Stimulated activated CD8-positive, alpha-beta memory T cell treated with anti-CD3 and anti-CD28 coated beads, Interleukin-4, amount 100 ng/mL, for 1 hour (primary cell): Measurements from ENCODE around the gene CAT.
A peak's percentile ranks its signal among the peaks of the same experiment; 100 is the strongest.
"Not testable (repeated sequence)": the region's sequence is repeated elsewhere in the genome, so short reads cannot be mapped to it uniquely, and the experiment has no call there.

Source experiments
- DNase-seq, 2 donors: peaks; one replicate each; pipeline ENCODE4 v3.0.0-alpha.2; 2020; ENCODE audit warnings: low read depth in 2 of 2, low spot score in 1 of 2

The CAT gene

DNA sequence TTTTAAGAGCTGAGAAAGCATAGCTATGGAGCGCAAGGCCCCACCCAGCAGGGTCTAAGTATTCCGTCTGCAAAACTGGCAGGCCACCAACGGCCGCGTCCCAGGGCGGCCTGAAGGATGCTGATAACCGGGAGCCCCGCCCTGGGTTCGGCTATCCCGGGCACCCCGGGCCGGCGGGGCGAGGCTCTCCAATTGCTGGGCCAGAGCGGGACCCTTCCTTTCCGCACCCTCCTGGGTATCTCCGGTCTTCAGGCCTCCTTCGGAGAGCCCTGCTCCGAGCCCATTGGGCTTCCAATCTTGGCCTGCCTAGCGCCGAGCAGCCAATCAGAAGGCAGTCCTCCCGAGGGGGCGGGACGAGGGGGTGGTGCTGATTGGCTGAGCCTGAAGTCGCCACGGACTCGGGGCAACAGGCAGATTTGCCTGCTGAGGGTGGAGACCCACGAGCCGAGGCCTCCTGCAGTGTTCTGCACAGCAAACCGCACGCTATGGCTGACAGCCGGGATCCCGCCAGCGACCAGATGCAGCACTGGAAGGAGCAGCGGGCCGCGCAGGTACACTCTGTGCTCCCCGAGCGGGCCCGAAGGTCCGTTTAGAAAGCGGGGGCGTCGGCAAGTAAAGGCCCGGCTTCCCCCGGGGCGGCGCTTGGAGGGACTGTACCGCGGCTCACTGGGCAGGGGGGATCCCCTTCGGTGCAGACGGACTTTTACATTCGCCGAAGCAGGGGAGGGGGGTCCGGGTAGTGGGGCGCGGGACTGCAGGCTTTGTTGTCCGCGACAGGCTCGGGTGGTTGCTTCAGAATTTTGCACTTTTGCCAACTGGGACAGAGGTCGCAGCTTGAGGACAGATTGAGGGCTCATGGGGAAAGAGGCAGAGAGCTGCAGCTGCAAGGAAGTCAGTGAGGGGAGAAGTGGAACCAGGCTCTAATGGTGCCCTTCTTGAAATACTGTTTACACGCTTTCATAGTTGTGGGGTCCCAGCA lies at the start of gene CAT:
CAT (plus strand) TSS at position 406 of the 979 bp plus-strand sequence; CDS start at position 486, 80 bp downstream.
- peak; percentile 91 to 97 for DNase-seq

DNA sequence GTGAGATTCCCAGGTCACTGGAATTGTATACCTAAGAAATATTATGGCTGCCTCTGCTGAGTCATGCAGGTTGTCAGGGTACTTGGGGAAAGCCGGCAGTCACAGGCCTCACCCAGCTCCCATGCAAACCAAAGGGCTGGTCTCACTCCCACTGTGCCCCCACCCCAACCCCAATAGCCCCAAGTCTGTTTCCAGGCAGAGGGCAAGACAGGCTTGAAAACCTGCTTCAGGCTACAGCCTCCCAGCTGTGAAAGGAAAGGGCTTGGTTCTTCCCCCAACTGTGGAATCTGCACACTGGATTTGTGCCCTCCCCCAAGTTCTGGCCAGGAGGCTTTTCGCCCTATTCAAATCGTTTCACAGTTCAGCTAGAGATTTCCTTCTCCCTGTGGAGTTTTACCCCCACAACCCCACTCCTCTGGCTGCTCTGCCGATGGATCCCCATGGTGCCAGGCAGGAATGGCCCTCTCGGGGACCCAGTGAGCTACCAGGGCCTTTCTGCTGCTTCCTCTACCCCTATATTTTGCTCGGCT lies 43.9 kb upstream of the CAT start:
- no peak for DNase-seq

DNA sequence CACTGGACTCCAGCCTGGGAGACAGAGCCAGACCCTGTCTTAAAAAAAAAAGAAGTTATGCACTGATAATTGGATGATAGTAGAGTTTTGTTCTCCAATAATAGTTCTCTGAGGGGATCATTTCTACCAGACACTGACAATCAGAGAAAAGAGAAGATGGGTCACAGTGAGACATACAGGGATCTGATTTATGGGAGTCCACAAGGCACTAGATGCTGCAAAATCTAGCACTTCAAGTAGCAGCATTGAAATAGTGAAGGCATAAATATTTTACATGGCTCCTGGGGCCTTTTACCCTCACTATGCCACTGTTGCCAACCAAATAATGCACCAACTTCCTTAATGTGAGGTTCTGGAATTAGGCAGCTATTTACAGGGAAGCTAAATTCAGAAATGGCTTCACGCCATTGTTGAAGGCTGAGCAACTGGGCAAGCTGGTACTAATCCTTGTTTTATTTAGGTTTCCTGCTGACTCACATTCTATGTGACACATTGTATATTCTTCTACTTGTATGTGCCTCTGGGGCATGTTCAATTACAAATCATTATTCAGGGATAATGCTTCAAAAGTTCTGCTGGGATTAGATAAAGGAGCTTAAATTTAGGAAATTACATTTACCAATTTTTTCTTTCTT lies 42.7 kb upstream of the CAT start:
- DNase-seq: no peak

DNA sequence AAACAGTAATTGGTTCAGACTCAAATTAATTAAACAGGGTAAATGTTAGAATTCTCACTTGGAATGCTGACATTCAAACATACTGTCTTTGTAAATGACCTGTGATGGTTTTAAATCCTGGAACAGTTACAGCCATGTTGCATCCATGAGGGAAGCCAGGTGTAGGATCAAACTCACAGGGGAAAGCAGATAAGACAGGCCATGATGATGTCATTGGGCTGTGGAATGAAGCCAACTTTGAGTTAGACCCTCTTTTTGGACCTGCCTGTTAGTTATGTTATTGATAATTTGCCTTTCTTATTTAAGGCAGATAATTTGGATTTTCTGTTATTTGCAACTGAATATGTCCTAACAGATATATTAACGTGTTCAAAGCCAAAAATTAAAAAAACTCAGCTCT lies 41.6 kb upstream of the CAT start:
- DNase-seq: no peak

DNA sequence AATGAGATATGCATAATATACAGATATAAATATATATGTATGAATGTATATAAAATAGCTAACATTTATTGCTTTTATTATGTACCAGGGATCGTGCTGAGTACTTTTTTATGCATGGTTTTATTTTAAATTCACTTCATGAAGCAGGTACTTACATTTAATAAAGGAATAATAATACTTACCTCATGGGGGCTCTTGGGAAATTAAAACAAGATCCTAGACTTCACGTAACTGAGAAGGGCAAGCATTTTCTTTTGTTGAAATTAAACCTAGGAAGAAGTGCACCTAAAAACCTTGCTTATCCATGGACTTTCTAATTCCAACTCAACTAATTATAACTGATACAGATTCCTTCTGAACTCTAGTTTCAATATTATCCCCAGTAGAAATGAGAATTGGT lies 40.9 kb upstream of the CAT start:
- no peak for DNase-seq

DNA sequence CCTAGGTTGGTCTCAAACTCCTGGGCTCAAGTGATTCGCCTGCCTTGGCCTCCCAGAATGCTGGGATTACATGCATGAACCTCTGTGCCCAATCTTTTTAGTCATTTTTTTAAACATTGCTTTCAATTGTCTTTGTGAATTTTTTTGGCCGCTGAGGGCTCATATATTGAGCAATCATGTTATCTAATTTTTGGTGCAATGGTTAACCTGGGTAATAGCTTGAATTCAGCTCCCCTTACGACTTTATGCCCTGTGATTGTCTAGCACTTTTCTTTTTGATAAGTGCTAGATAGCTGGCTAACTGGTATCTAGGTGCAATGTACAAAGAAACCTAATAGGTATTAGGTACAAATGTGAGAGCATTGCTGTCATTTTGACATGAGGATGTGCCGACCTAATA lies 35.3 kb upstream of the CAT start:
- no peak for DNase-seq

DNA sequence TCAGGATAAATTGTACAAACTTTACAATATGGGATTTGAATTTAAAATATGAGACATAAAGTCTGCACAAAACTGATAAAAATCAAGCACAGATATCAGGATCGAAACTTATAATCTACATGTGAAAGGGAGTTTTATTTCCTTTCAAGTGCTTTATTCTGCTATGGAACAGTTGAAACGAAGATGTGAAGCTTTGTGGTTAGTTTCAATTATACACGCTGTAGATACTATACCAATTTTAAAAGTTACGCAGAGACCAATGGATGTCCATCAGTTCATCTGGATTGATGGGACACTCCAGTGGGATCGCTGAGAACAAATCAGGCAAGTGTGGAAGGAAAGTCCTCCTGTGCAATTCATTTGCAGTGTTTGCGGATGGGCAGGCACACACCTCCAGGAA lies 34.5 kb upstream of the CAT start:
- DNase-seq: no peak

DNA sequence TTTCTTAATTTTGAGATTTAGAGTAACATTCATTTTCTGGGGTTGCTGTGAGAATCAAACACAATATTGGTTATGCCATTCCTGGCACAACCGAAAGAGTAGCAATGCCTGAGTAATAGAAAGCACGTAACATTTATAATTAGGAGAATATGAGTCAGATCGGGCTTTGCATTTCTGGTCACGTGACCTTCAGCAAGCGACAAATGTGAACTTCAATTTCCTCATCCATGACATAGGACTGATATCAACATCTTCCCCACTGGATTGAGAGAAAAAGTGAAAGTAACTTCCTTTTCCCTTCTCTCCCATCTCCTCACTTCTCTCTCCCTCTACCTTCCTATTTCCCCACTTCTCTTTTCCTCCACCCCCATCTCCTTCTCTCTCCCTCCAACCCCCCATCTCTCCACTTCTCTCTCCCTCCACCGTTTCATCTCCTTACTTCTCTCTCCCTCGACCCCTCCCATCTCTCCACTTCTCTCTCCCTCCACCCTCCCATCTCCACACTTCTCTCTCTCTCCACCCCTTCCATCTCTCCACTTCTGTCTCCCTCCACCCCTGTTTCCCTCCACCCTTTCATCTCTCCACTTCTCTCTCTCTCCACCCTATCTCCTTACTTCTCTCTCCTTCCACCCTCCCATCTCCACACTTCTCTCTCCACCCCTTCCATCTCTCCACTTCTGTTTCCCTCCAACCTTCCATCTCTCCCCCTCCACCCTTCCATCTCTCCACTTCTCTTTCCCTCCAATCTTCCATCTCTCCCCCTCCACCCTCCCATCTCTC lies 33.5 kb upstream of the CAT start:
- DNase-seq: no peak

DNA sequence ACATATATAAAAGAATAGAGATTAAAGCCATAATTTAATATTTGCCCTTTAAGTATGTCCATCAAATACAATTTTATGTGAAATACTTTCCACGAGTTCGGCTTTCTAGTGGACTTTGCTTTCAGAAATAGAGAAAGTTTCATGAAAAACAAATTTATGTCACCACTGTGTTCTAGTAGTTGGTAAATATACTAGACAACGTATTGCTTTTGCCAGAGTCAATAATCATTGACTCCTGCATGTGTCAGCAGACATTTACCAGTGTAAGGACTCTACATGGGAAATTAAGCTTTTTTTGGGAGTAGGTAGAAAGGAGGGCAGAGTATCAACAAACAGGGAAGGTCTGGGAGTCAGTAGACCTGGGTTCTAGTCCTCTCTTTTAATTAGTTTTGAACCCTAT lies 32.3 kb upstream of the CAT start:
- no peak for DNase-seq

DNA sequence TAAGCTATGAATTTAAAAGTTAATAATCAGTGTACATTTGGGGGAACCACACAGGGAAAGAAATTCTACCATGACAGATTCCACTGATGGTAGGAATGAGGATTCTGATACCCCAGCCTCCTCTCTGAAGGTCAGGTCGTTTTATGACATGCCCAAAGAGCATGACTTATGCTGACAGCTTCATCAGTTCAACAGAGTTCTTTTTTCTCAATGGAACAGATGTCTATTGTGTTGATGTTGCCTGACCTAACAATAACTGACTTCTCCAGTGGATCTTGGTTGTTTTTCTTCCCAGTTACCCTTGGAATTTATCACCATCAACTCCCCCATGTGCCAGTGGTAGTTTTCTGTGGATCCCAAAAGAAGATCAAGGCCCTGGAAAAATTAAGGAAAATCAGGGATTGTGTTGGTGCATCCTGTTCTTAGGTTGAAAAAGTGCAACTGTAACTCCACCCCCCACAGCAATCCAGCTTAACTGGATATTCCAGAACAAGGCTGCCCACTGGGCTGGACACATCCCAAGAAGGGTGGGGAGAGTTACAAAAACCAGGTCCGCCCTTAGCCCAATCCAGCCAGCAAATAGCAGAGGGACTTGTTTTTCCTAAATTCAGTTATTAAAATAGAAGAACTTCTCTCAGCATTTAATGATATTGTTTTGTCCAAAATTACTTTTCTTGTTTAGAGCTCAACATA lies 31.5 kb upstream of the CAT start:
- no peak for DNase-seq

DNA sequence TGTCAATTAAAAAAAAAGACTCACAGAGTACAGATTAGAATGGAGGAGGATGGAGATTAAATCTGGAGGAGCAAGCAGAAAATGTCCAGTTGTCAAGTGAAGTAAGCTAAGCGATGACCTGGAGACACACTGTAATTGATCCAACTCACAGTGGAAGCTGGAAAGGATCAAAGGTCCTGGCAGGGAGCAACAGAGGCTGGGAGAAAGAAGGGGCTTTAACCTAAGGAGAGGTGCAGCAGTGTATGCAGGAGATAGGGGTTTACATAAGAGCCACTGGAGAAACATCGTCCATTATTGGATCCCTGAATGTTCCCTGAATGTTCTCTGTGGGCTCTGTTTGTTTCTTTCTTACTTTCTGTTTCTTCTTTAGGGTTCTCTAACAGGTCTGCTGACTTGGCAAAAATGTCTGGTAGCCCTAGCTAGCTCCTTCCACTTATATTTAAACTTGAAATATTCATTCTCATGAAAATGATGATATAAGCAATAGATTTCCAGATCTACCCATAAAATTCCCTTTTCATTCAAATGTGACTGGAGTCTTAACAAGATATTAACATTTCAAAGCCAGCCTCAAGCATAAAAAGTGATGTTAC lies 30.1 kb upstream of the CAT start:
- no peak for DNase-seq

DNA sequence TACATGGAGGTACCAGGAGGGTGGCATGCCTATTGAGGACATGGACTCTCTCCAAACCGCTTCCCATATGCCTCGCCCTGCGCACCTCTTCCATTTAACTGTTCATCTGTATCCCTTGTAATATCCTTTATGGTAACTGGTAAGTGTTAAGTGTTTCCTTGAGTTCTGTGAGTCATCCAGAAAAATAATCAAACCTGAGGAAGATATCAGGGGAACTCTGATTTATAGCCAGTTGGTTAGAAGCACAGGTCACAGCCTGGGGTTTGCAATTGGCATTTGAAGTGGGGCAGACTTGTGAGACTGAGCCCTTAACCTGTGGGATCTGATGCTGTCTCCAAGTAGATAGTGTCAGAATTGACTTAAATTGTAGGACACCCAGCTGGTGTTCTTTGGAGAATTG lies 27.6 kb upstream of the CAT start:
- no peak for DNase-seq

DNA sequence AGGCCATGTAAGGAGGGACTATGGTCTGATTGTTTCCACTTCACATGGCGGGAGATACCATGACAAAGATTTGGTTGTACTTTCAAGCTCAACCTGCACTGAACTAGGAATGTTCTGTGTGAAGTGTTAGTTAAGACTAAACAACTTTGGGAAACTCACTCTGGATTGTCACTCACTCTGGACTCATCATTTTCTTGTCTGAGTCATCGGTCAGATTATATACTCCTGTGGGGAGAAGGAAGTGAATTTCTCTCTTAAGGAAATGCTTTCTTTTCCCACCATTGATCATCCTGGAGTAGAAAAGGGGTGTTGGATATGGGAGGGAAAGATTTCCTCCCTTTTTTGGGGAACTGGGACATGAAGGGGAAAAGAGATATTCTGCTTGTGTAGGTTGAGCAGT lies 26.9 kb upstream of the CAT start:
- DNase-seq: no peak

DNA sequence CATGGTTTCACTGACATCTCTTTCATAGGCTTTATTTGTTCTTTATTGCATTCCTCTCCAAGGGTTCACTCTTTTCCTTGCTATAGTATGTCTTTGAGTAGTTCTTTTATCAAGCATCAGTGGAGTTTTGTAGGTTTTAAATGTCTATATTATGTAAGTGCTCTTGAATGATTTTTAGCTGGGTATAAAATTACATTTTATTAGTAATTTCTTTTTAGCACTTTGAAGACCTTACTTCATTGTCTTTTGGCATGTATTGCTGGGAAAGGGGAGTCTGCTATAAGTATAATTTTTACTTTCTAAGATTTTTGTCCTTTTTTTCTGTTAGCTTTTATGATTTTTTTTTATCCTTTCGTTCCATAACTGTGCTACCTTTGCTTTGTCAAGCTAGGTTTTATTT lies 25.5 kb upstream of the CAT start:
- no peak for DNase-seq

DNA sequence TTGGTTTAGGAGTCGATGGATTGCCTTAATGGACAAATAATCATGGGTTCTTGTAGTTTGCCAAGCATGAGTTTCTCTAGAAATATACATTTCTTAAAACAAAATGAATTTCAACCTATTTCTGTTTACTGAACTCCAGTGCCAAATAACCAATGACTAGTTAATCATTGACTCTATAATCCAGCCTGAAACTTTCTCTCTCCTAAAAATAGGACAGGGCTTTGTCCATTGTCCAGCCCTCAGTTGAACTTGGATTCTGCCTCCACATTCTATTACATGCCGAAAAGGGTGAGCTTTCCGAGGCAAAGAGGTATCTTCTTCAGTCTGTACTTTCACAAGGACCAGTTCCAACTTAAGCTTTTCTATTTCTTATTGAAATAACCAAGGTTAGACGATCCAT lies 23.2 kb upstream of the CAT start:
- no peak for DNase-seq

DNA sequence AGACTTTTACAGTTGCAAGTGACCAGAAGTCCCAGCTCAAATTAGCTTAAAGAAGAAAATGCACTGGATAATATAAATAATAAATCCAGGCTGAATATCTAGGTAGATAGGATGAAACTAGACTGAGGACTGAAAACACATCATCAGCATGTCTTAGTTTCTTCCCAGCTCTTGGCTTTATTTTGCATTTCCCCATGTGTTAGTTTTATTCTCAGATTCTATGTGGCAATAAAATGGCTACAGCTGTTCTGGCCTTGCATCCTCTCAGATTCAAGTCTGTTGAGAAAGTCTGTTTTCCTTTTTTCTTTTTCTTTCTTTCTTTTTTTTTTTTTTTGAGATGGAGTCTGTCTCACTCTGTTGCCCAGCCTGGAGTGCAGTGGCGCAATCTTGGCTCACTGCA lies 22.6 kb upstream of the CAT start:
- DNase-seq: no peak

DNA sequence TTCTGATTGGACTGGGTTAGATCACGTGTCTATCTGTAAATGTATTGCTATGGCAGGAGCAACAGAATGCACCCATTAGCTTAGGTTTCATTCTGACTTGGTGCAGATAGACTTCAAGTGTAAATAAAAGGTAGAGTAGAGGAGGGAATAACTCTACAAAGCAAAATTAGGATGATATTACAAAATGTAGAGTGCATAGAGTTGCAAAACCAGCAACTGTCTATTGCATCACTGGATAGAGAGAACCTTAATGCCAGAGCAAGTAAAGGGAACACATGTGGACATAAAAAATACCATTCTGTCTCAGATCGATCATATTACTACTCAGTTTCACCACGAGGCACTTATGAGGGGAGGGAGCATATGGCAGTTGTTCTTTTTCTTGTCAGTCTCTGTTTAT lies 22.0 kb upstream of the CAT start:
- DNase-seq: no peak

DNA sequence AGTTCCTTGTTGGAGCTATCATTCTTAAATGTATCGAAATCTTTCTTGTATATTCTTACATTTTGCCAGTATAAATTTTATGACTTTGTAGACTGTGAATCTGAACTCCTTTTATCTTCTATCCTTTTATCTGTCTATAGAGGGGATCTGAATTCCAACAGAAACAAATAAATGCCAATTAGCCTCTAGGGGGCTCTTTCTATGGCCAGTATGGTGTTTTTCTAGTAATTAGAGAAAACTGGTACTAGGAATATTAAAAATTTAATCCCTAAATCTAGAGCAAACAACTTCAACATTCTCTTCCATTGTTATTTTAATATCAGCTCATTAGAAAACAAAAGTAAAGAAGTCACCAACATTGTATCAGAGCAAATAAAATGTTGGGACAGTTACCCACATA lies 21.5 kb upstream of the CAT start:
- no peak for DNase-seq

DNA sequence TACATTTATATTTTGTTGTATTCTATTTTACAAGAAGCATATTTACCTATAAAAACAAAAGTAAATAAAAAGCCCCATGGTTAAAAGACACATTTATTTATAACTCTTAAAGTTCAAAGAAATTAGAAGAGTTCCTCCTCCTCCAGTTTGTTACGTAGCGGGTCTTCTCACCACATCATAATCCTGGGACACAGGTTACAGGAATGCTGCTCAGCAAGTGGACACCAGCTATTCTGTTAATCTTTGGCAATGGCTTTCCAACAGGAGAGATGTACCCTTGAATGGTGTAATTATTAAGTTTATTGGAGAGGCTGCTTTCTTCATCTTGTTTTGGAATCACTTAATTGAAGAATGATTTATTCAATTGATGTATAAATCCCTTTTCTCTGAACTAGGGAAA lies 19.6 kb upstream of the CAT start:
- no peak for DNase-seq

DNA sequence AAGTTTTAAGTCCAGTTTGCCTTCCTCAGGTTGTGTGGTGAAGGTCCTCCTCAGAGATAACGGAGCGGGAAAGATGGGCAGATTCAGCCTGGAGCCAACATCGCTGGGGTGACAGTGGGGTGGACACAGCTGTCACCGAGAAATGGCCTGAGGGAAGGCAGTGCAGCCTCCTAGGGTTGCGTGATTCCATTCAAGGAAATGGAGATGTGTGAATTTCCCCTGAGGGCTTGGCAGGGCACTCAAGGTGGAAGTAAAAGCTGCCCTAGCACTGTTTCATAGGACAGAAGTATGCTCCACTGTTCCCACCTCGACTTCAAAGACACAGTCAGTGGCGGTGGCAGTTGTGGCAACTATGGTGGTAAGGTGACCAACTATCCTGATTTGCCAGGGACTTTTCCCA lies 15.4 kb upstream of the CAT start:
- DNase-seq: no peak

DNA sequence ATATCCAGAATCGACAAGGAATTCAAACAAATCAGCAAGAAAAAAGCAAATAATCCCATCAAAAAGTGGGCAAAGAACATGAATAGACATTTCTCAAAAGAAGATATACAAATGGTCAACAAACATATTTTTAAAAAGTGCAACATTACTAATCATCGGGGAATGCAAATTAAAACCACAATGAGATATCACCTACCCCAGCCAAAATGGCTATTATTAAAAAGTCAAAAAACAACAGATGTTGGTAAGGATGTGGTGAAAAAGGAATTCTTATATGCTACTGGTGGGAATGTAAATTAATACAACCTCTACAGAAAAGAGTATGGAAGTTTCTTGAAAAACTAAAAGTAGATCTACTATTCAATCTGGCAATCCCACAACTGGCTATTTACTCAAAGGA lies 13.9 kb upstream of the CAT start:
- not testable (repeated sequence) for DNase-seq
